ENCODE measurements around the gene GJD3.

DNA sequence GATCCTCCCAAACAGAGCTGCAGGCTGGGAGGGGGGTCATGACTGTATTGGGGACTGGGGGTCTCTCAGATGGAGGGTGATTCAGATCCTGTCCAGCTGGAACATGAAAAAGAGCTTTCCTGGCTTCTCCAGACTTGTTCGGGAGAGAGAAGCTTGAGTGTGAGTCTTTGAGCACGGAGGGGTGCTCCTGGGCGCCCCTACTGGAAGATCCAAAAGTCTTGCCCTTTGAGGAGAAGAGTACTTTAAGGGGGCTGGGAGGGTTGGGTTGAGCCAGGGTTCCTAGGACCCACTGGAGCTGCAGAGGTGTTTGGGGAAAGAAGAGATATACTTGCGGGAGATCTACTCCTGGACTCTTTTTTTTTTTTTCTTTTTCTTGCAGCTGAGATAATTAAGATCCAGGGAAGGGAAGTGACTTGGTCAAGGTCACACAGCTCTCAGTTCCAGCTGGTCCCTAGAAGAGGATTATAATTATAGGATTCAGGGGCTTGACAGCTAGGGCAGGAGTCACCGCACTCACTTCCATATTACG lies 47.1 kb downstream of the GJD3 start:
- no peak for TF ChIP-seq POLR2A (IDR thresholded peaks at IDR 0.05)
- TF ChIP-seq, protein P1, sequence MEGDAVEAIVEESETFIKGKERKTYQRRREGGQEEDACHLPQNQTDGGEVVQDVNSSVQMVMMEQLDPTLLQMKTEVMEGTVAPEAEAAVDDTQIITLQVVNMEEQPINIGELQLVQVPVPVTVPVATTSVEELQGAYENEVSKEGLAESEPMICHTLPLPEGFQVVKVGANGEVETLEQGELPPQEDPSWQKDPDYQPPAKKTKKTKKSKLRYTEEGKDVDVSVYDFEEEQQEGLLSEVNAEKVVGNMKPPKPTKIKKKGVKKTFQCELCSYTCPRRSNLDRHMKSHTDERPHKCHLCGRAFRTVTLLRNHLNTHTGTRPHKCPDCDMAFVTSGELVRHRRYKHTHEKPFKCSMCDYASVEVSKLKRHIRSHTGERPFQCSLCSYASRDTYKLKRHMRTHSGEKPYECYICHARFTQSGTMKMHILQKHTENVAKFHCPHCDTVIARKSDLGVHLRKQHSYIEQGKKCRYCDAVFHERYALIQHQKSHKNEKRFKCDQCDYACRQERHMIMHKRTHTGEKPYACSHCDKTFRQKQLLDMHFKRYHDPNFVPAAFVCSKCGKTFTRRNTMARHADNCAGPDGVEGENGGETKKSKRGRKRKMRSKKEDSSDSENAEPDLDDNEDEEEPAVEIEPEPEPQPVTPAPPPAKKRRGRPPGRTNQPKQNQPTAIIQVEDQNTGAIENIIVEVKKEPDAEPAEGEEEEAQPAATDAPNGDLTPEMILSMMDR (IDR thresholded peaks at IDR 0.05), result peak; percentile 33 to 74 (median 39)

All from uterus (tissue), 2 donors.